Liver (tissue), 9 donors: Measurements from ENCODE around the gene PTGIR. TPM values are rescaled to one million over a fixed set of nuclear protein-coding genes. Genes with fewer than 3 reads are reported as not detected.

Experiments used
- DNase-seq: peaks from one replicate; pipeline ENCODE4 v3.0.0-alpha.2; 2017; ENCODE audit warnings: low spot score
- H3K27ac ChIP-seq, 2 donors: one replicate each; pipeline ENCODE4 v1.7.0; 2013; ENCODE audit warnings: inconsistent platforms in 2 of 2, low read length in 2 of 2, control low read depth in 1 of 2, low read depth in 1 of 2, mild to moderate bottlenecking in 1 of 2
- H3K27me3 ChIP-seq, 4 donors: one replicate each; pipeline versions ENCODE4 v1.6.1 to v1.7.0; 2013; ENCODE audit warnings: low read length in 3 of 4, inconsistent platforms in 1 of 4, mild to moderate bottlenecking in 1 of 4, moderate library complexity in 1 of 4; ENCODE audit not compliant: control insufficient read depth in 4 of 4, insufficient read depth in 4 of 4
- H3K36me3 ChIP-seq, 4 donors: one replicate each; pipeline versions ENCODE4 v1.6.1 to v1.7.0; 2013; ENCODE audit warnings: low read length in 3 of 4, mild to moderate bottlenecking in 3 of 4, low read depth in 1 of 4, moderate library complexity in 1 of 4; ENCODE audit not compliant: control insufficient read depth in 4 of 4, insufficient read depth in 3 of 4
- H3K4me1 ChIP-seq, 4 donors: one replicate each; pipeline versions ENCODE4 v1.6.1 to v1.7.0; 2013; ENCODE audit warnings: low read length in 3 of 4, mild to moderate bottlenecking in 3 of 4, moderate library complexity in 1 of 4; ENCODE audit not compliant: control insufficient read depth in 4 of 4, insufficient read depth in 4 of 4
- H3K4me3 ChIP-seq, 3 donors: one replicate each; pipeline versions ENCODE4 v1.6.1 to v1.7.0; 2013; ENCODE audit warnings: low read length in 3 of 3, control low read depth in 1 of 3, low read depth in 1 of 3, mild to moderate bottlenecking in 1 of 3
- H3K9ac ChIP-seq, 2 donors: one replicate each; pipeline ENCODE4 v1.7.0; 2013; ENCODE audit warnings: low read length in 2 of 2, mild to moderate bottlenecking in 2 of 2, moderate library complexity in 2 of 2, control low read depth in 1 of 2, low read depth in 1 of 2
- H3K9me3 ChIP-seq, 4 donors: one replicate each; pipeline versions ENCODE4 v1.6.1 to v1.7.0; 2013; ENCODE audit warnings: low read length in 3 of 4; ENCODE audit not compliant: control insufficient read depth in 4 of 4
- ATF3 ChIP-seq: IDR thresholded peaks from 2 replicates; pipeline ENCODE4 v1.6.1; 2016; ENCODE audit warnings: antibody characterized with exemption
- CTCF ChIP-seq: fragments of 150-350 bp; IDR thresholded peaks from 2 replicates; pipeline ENCODE4 v1.5.1; 2017; ENCODE audit warnings: improper control_type of control experiment, low read depth, low read length; ENCODE audit not compliant: missing input control
- FOXA1 ChIP-seq: IDR thresholded peaks from 2 replicates; pipeline ENCODE4 v1.6.1; 2016; ENCODE audit warnings: antibody characterized with exemption
- FOXA2 ChIP-seq: IDR thresholded peaks from 2 replicates; pipeline ENCODE4 v1.6.1; 2016; ENCODE audit warnings: antibody characterized with exemption
- HNF4A ChIP-seq, 2 donors: conservative IDR thresholded peaks; 2 replicates each; pipeline ENCODE4 v1.6.1; 2016; ENCODE audit warnings: antibody characterized with exemption in 2 of 2, mild to moderate bottlenecking in 2 of 2
- HNF4G ChIP-seq: IDR thresholded peaks from 2 replicates; pipeline ENCODE4 v1.6.1; 2016; ENCODE audit warnings: antibody characterized with exemption
- JUND ChIP-seq, 2 donors: IDR thresholded peaks; 2 replicates each; pipeline ENCODE4 v1.6.1; 2016; ENCODE audit warnings: antibody characterized with exemption in 2 of 2
- MAX ChIP-seq: IDR thresholded peaks from 2 replicates; pipeline ENCODE4 v1.6.1; 2016; ENCODE audit warnings: antibody characterized with exemption
- NR2F2 ChIP-seq: IDR thresholded peaks from 2 replicates; pipeline ENCODE4 v1.6.1; 2016; ENCODE audit warnings: antibody characterized with exemption
- RAD21 ChIP-seq, 2 donors: IDR thresholded peaks; 2 replicates each; pipeline ENCODE4 v1.6.1; 2016; ENCODE audit warnings: antibody characterized with exemption in 2 of 2, mild to moderate bottlenecking in 2 of 2
- REST ChIP-seq: IDR thresholded peaks from 2 replicates; pipeline ENCODE4 v1.6.1; 2016; ENCODE audit warnings: antibody characterized with exemption, mild to moderate bottlenecking
- RXRA ChIP-seq, 2 donors: IDR thresholded peaks; 2 replicates each; pipeline ENCODE4 v1.6.1; 2017 to 2018; ENCODE audit warnings: antibody characterized with exemption in 2 of 2, mild to moderate bottlenecking in 1 of 2
- SP1 ChIP-seq: IDR thresholded peaks from 2 replicates; pipeline ENCODE4 v1.6.1; 2018; ENCODE audit warnings: antibody characterized with exemption, mild to moderate bottlenecking
- TAF1 ChIP-seq: conservative IDR thresholded peaks from 2 replicates; pipeline ENCODE4 v1.6.1; 2016; ENCODE audit warnings: antibody characterized with exemption, mild to moderate bottlenecking
- YY1 ChIP-seq: IDR thresholded peaks from 2 replicates; pipeline ENCODE4 v1.6.1; 2016; ENCODE audit warnings: antibody characterized with exemption, mild to moderate bottlenecking
- ZBTB33 ChIP-seq: IDR thresholded peaks from 2 replicates; pipeline ENCODE4 v1.6.1; 2016; ENCODE audit warnings: antibody characterized with exemption
- WGBS: extraction: QIAGEN DNeasy Blood & Tissue Kit; methylation state at CpG from one replicate; pipeline ENCODE4 v1.1.7; 2013; 5-methylcytosine and 5-hydroxymethylcytosine counted together
- polyA plus RNA-seq, 2 donors: library from polyadenylated mRNA; stranded (reverse) in 1 of 2; unstranded in 1 of 2; fragments of 200-250 nt in 1 of 2; fragments of >200 nt in 1 of 2; fragmentation: Nextera tagmentation in 1 of 2; extraction: Ambion mirVana in 1 of 2; gene quantifications; one replicate each; pipeline versions ENCODE4 v1.2.1 to v1.2.3, GENCODE V29; 2013 to 2015
- total RNA-seq, 2 donors: library from RNA; depleted of rRNA; stranded (reverse); fragments of >200 nt; gene quantifications; one replicate each; pipeline ENCODE4 v1.2.3, GENCODE V29; 2014
- donor health status: healthy.
- donor health status: healthy.
- donor health status: healthy.
- donor health status: healthy.
- donor health status: healthy.

The PTGIR gene
- total and polyA plus RNA-seq, 4 donors, result 1.4 to 5.9 (median 2.9) TPM

GRCh38 chr19:46659151-46660007 is 34.5 kb upstream of the PTGIR start:
- Histone ChIP-seq H3K27ac (peak overlapping the region; percentile 29 to 43), H3K36me3 (no peaks in the 10 kb centered on the region), H3K27me3 (peaks cover 0 to 7% (median 4%) of the 10 kb centered on the region in 4 donors), H3K9ac (no peak overlapping the region), H3K4me1 (peaks cover 5 to 26% (median 12%) of the 10 kb centered on the region in 4 donors), H3K9me3 (no peaks in the 10 kb centered on the region), H3K4me3 (peak overlapping the region in 1 of 3 donors; percentile 10)
- DNase-seq, result no peak
- TF ChIP-seq SP1 (no peak), YY1 (no peak), RXRA (IDR thresholded peaks at IDR 0.05) (no peak), NR2F2 (no peak), JUND (IDR thresholded peaks at IDR 0.05) (no peak), ZBTB33 (no peak), RAD21 (IDR thresholded peaks at IDR 0.05) (no peak), CTCF (no peak), REST (no peak), MAX (no peak), HNF4G (no peak)
- WGBS, result 7% methylated on average over 28 of the region's 28 CpGs

- no peak for DNase-seq
- 93% methylated on average over 5 of the region's 5 CpGs for WGBS
- no peak overlapping the region for H3K4me3 ChIP-seq
- H3K9ac ChIP-seq, result no peak overlapping the region
- no peaks in the 10 kb centered on the region for H3K36me3 ChIP-seq
- H3K27ac ChIP-seq, result no peak overlapping the region
- no peak for TF ChIP-seq FOXA2
- TF ChIP-seq ATF3, result no peak
- TF ChIP-seq RAD21 (IDR thresholded peaks at IDR 0.05), result no peak
- TF ChIP-seq CTCF, result no peak
- TF ChIP-seq TAF1, result no peak
- TF ChIP-seq FOXA1, result no peak
- TF ChIP-seq HNF4G, result no peak
- no peak for TF ChIP-seq HNF4A (conservative IDR thresholded peaks at IDR 0.05)
- no peak for TF ChIP-seq RXRA (IDR thresholded peaks at IDR 0.05)
- TF ChIP-seq REST, result no peak
- no peak for TF ChIP-seq YY1
- TF ChIP-seq MAX, result no peak
- no peak for TF ChIP-seq SP1
- TF ChIP-seq NR2F2, result no peak
- peaks cover 1 to 19% (median 9%) of the 10 kb centered on the region in 4 donors for H3K4me1 ChIP-seq
- peaks cover 0 to 9% (median 4%) of the 10 kb centered on the region in 4 donors for H3K27me3 ChIP-seq
- no peaks in the 10 kb centered on the region for H3K9me3 ChIP-seq
Measured at GRCh38 chr19:46656541-46656940, 31.7 kb upstream of the PTGIR start.
